HFFc6 (cell line): ENCODE results near the gene CISD1. TPM values are rescaled to one million over a fixed set of nuclear protein-coding genes. Genes with fewer than 3 reads are reported as not detected.
A peak's percentile ranks its signal among the peaks of the same experiment; 100 is the strongest.

Experiments
- DNase-seq: peaks from one replicate; pipeline ENCODE4 v3.0.0-alpha.2; 2018
- H3K27ac Mint-ChIP-seq: 2 replicates; pipeline ENCODE4 v1.8.0; 2020; ENCODE audit warnings: mild to moderate bottlenecking, mixed read lengths
- H3K27me3 Mint-ChIP-seq: 2 replicates; pipeline ENCODE4 v1.8.0; 2021; ENCODE audit warnings: mild to moderate bottlenecking, moderate library complexity, mixed read lengths; ENCODE audit not compliant: insufficient read depth
- H3K36me3 Mint-ChIP-seq: 2 replicates; pipeline ENCODE4 v1.8.0; 2021; ENCODE audit warnings: low read depth, mixed read lengths
- H3K4me1 Mint-ChIP-seq: 2 replicates; pipeline ENCODE4 v1.8.0; 2020; ENCODE audit warnings: low read depth, mixed read lengths
- H3K4me3 Mint-ChIP-seq: 2 replicates; pipeline ENCODE4 v1.8.0; 2020; ENCODE audit warnings: mild to moderate bottlenecking, moderate library complexity, mixed read lengths
- H3K9me3 Mint-ChIP-seq: 2 replicates; pipeline ENCODE4 v1.8.0; 2020; ENCODE audit warnings: mild to moderate bottlenecking, mixed read lengths
- CTCF ChIP-seq: fragments of 200-600 bp; sonication (generic); IDR thresholded peaks from 2 replicates; pipeline ENCODE4 v1.5.0; 2021; ENCODE audit warnings: antibody characterized with exemption, mild to moderate bottlenecking
- total RNA-seq, 6 experiments: library from RNA; stranded (reverse); fragmentation: NEBNext Ultra II Directional; extraction: Animal tissue kit (Norgen Biotek cat#: 25700); gene quantifications; 2 replicates in 1 of 6; 3 replicates in 5 of 6; pipeline ENCODE4 v1.2.3, GENCODE V29; 2021

Gene CISD1
- total RNA-seq, 6 experiments from 2014 or later = 36.6 to 55.3 (median 43.8) TPM

GRCh38 chr10:58268454-58268945 lies 462 bp upstream of the CISD1 start:
- Mint-ChIP-seq H3K9me3 (no peaks in the 10 kb centered on the region), H3K4me3 (peak overlapping the region; percentile 99), H3K36me3 (peaks cover 5% of the 10 kb centered on the region), H3K27me3 (no peaks in the 10 kb centered on the region), H3K27ac (peak overlapping the region; percentile 98), H3K4me1 (peaks cover 42% of the 10 kb centered on the region)
- no peak for TF ChIP-seq CTCF
- no peak for DNase-seq

DNA sequence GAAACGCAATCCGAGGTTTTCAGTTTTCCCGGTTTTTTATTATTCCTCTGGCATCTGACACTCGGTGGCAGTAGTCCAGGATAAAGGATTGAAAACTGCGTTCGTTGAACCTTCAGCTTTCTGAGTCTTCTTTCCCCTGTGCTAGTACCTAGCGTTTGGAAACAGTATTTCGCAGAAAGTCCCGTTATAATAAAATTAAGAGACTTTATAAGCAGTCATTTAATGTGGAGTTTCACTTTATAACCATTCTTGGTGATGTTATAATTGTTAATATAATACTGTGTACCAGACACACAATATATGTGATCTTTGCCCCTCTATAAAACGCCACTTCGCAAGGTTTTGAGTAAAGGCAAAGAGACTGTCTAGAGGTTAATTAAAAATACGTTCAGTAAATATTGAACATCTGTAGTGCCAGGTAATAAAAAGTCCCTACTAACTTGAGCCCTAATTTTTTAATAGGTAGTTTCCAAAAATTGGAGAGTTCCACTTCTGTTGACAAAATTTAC lies 874 bp downstream of the CISD1 start:
- H3K36me3 Mint-ChIP-seq = peaks cover 5% of the 10 kb centered on the region
- TF ChIP-seq CTCF = no peak
- no peaks in the 10 kb centered on the region for H3K9me3 Mint-ChIP-seq
- H3K27me3 Mint-ChIP-seq = no peaks in the 10 kb centered on the region
- H3K4me3 Mint-ChIP-seq = peak overlapping the region; percentile 99
- DNase-seq = no peak
- peak overlapping the region; percentile 98 for H3K27ac Mint-ChIP-seq
- peaks cover 51% of the 10 kb centered on the region for H3K4me1 Mint-ChIP-seq

GRCh38 chr10:58275261-58275660 lies 6.3 kb downstream of the CISD1 start:
- Mint-ChIP-seq H3K36me3 (peaks cover 13% of the 10 kb centered on the region), H3K4me1 (peaks cover 53% of the 10 kb centered on the region), H3K4me3 (no peak overlapping the region), H3K27ac (0 out of 2 replicates have a peak overlapping the region, but pooled peaks have one; percentile 14), H3K27me3 (no peaks in the 10 kb centered on the region), H3K9me3 (no peaks in the 10 kb centered on the region)
- TF ChIP-seq CTCF = no peak
- no peak for DNase-seq

- Mint-ChIP-seq H3K27ac (peak overlapping the region; percentile 3; the same call in 1 of the 2 replicates), H3K4me1 (peaks cover 54% of the 10 kb centered on the region), H3K36me3 (peaks cover 8% of the 10 kb centered on the region; the same call in 1 of the 2 replicates), H3K4me3 (no peak overlapping the region), H3K27me3 (no peaks in the 10 kb centered on the region), H3K9me3 (no peaks in the 10 kb centered on the region)
- TF ChIP-seq CTCF = no peak
- peak; percentile 4 for DNase-seq
These were observed 6.9 kb downstream of the CISD1 start for GRCh38 chr10:58275908-58276307.

DNA sequence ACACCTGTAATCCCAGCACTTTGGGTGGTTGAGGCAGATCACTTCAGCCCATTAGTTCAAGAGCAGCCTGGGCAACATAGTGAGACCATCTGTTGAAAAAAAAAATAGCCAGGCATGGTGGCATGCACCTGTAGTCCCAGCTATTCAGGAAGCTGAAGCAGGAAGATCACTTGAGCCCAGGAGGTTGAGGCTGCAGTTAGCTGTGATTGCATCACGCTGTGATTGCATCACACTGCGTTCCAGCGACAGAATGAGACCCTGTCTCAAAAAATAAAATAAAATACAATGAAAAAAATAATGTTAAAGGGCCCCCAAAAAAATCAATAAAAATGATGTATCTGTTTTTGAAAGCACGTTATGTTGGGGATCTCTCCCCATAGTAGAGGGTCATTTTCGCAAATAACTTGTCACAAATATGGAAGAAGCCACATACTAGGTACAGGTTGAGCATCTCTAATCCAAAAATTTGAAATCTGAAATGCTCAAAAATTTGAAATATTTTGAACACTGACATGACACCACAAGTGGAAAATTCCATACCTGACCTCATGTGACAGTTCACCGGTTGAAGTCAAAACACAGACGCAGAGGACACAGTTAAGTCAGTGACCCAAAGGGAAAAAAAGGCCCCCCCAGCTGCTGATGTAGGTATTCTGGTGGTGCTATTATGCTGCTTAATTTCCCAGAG lies 9.5 kb downstream of the CISD1 start:
- no peak for TF ChIP-seq CTCF
- Mint-ChIP-seq H3K27me3 (no peaks in the 10 kb centered on the region), H3K27ac (no peak overlapping the region), H3K4me1 (peaks cover 63% of the 10 kb centered on the region), H3K9me3 (no peaks in the 10 kb centered on the region), H3K4me3 (no peak overlapping the region), H3K36me3 (peaks cover 20% of the 10 kb centered on the region)
- no peak for DNase-seq
